ENCODE measurements around the gene SLC35F4. TPM values are rescaled to one million over a fixed set of nuclear protein-coding genes. Genes with fewer than 3 reads are reported as not detected.
A peak's percentile ranks its signal among the peaks of the same experiment; 100 is the strongest.
"Not testable (repeated sequence)": the region's sequence is repeated elsewhere in the genome, so short reads cannot be mapped to it uniquely, and the experiment has no call there.

SLC35F4 gene
- total RNA-seq, 1 experiment from 2014 or later: not detected

- H4K20me1 ChIP-seq (ENCODE audit: control insufficient read depth, insufficient read depth, insufficient read length); H3K27me3 Mint-ChIP-seq (ENCODE audit: low read depth); H3T11ph ChIP-seq (ENCODE audit: low read length); H3K9ac ChIP-seq (ENCODE audit: extremely low read depth, insufficient read length, low read length); H3K27ac ChIP-seq (ENCODE audit: insufficient read length, low read depth, low read length); H3K23me2 ChIP-seq (ENCODE audit: insufficient read length, low read depth, low read length, poor library complexity, severe bottlenecking); H3K79me2 ChIP-seq (ENCODE audit: insufficient read depth, low read length); H3K27ac Mint-ChIP-seq; H2AK5ac ChIP-seq (ENCODE audit: insufficient read length, low read length); H3K4me3 Mint-ChIP-seq; H2BK15ac ChIP-seq (ENCODE audit: low read depth, low read length); H3K27me3 ChIP-seq (ENCODE audit: insufficient read depth, low read length); H2BK12ac ChIP-seq (ENCODE audit: insufficient read length, low read depth, low read length); DNase-seq; H4K8ac ChIP-seq (replicated peaks; ENCODE audit: insufficient read length, low read depth, low read length); H3K79me1 ChIP-seq (ENCODE audit: insufficient read depth, low read depth, low read length, poor library complexity, severe bottlenecking); H3K18ac ChIP-seq (ENCODE audit: insufficient read length, low read depth, low read length); H3K9me3 ChIP-seq (ENCODE audit: control insufficient read depth, low read depth, low read length); H4K91ac ChIP-seq (ENCODE audit: insufficient read length, low read depth, low read length); H2BK20ac ChIP-seq (ENCODE audit: low read depth, low read length, poor library complexity, severe bottlenecking); H3K4me2 ChIP-seq (ENCODE audit: insufficient read depth, insufficient read length, low read length); H3K4ac ChIP-seq (ENCODE audit: low read depth, low read length); H2BK5ac ChIP-seq (ENCODE audit: insufficient read length, low read length); H3K4me1 ChIP-seq (ENCODE audit: insufficient read depth, low read length); H2BK120ac ChIP-seq (ENCODE audit: low read depth, low read length, poor library complexity, severe bottlenecking); H3K14ac ChIP-seq (ENCODE audit: insufficient read depth, low read length); H3K56ac ChIP-seq (ENCODE audit: insufficient read length, low read depth, low read length); H3K23ac ChIP-seq (ENCODE audit: insufficient read length, low read depth, low read length); H2AFZ ChIP-seq (ENCODE audit: low read length); H4K5ac ChIP-seq (ENCODE audit: insufficient read length, low read depth, low read length): not testable (repeated sequence)
- H3K4me1 Mint-ChIP-seq: peaks cover 17 to 18% of the 10 kb centered on the region in 2 experiments
- peaks cover 38 to 42% of the 10 kb centered on the region in 2 experiments for H3K9me3 Mint-ChIP-seq
- peak; percentile 43; the same call in 2 of the 3 replicates for TF ChIP-seq CTCF (conservative IDR thresholded peaks at IDR 0.05)
- H3K36me3 Mint-ChIP-seq (ENCODE audit: insufficient read depth in 1 of 3, low read depth in 3 of 3): peaks cover 15 to 32% (median 25%) of the 10 kb centered on the region in 3 experiments
- WGBS (ENCODE audit: extremely low coverage, insufficient read length, low lambda C conversion rate): no CpG with 5 or more reads among the region's 5 CpGs
These were observed 156.8 kb downstream of the SLC35F4 start for GRCh38 chr14:57709086-57709485.
